CD4-positive, alpha-beta T cell (primary cell): ENCODE data around the gene MAST2. TPM values are rescaled to one million over a fixed set of nuclear protein-coding genes. Genes with fewer than 3 reads are reported as not detected.

Experiments used
- ATAC-seq: fragments of 200-7000 bp; cut with Tn5 transposase; one replicate; pipeline ENCODE4 v1.10.0; 2022; ENCODE audit warnings: mild to moderate bottlenecking; ENCODE audit not compliant: poor library complexity
- CTCF ChIA-PET: fragments of 350-600 bp; sonication (Branson Sonifier 250); formaldehyde crosslinking; loops from one replicate; lab custom pipeline; 2021; ENCODE audit warnings: antibody characterized with exemption, inconsistent platforms; lab: Charles Lee
- POLR2A ChIA-PET: fragments of 350-600 bp; sonication (Branson Sonifier 250); formaldehyde crosslinking; loops from one replicate; lab custom pipeline; 2021; ENCODE audit warnings: antibody characterized with exemption, inconsistent platforms; lab: Charles Lee
- DNase-seq, 14 experiments: peaks; one replicate each; pipeline ENCODE4 v3.0.0-alpha.2; 2013 to 2020; ENCODE audit warnings: mixed read lengths in 2 of 14
- H3K27ac ChIP-seq, 2 donors: one replicate each; pipeline versions ENCODE4 v1.5.1 to v1.7.0; 2013; ENCODE audit warnings: low read length in 2 of 2, low read depth in 1 of 2, mild to moderate bottlenecking in 1 of 2
- H3K27me3 ChIP-seq, 2 experiments: 1 replicate in 1 of 2; 2 replicates in 1 of 2; pipeline versions ENCODE4 v1.6.1 to v1.7.0; 2013; ENCODE audit warnings: low read length in 2 of 2, control low read depth in 1 of 2, mild to moderate bottlenecking in 1 of 2, moderate library complexity in 1 of 2; ENCODE audit not compliant: insufficient read depth in 2 of 2, control insufficient read depth in 1 of 2
- H3K36me3 ChIP-seq: one replicate; pipeline ENCODE4 v1.6.1; 2013; ENCODE audit warnings: low read length, control low read depth; ENCODE audit not compliant: insufficient read depth
- H3K4me1 ChIP-seq: one replicate; pipeline ENCODE4 v1.6.1; 2013; ENCODE audit warnings: low read length, control low read depth; ENCODE audit not compliant: insufficient read depth
- H3K4me3 ChIP-seq: one replicate; pipeline ENCODE4 v1.5.1; 2013; ENCODE audit warnings: mild to moderate bottlenecking, low read length, moderate library complexity
- H3K9me3 ChIP-seq, 2 experiments: 1 replicate in 1 of 2; 2 replicates in 1 of 2; pipeline versions ENCODE4 v1.6.1 to v1.7.0; 2013; ENCODE audit warnings: low read length in 2 of 2, mild to moderate bottlenecking in 2 of 2, control low read depth in 1 of 2, moderate library complexity in 1 of 2; ENCODE audit not compliant: control insufficient read depth in 1 of 2, insufficient read depth in 1 of 2
- H3K27ac Mint-ChIP-seq: one replicate; pipeline ENCODE4 v1.8.0; 2020; ENCODE audit warnings: mixed read lengths
- H3K27me3 Mint-ChIP-seq: one replicate; pipeline ENCODE4 v1.8.0; 2021; ENCODE audit warnings: mixed read lengths
- H3K36me3 Mint-ChIP-seq: one replicate; pipeline ENCODE4 v1.8.0; 2021; ENCODE audit warnings: low read depth, mixed read lengths
- H3K4me1 Mint-ChIP-seq: one replicate; pipeline ENCODE4 v1.8.0; 2021; ENCODE audit warnings: low read depth, mixed read lengths
- H3K4me3 Mint-ChIP-seq: one replicate; pipeline ENCODE4 v1.8.0; 2020; ENCODE audit warnings: mild to moderate bottlenecking, mixed read lengths
- H3K9me3 Mint-ChIP-seq: one replicate; pipeline ENCODE4 v1.8.0; 2020; ENCODE audit warnings: mixed read lengths
- intact Hi-C, 2 experiments: fragments of 100-400 bp; cut with DNase I in 1 of 2; cut with micrococcal nuclease in 1 of 2; formaldehyde crosslinking; loops; one replicate each; pipeline versions ENCODE4 v1.15.1 to v1.9.0; 2023 to 2025; cut with DNase I, micrococcal nuclease
- total RNA-seq, 174 experiments: library from RNA in 2 of 174; stranded (reverse) in 2 of 174; gene quantifications; one replicate each; pipeline ENCODE4 v1.2.3 and lab custom pipeline; 2021 to 2026
- TF ChIP-seq, protein P1 (sequence below): fragments of 200-600 bp; IDR thresholded peaks from one replicate; pipeline ENCODE4 v1.8.0; 2022; ENCODE audit warnings: antibody characterized with exemption, mild to moderate bottlenecking

The MAST2 gene
- total RNA-seq, 2 experiments from 2014 or later = 5.7 to 6.5 TPM

DNA sequence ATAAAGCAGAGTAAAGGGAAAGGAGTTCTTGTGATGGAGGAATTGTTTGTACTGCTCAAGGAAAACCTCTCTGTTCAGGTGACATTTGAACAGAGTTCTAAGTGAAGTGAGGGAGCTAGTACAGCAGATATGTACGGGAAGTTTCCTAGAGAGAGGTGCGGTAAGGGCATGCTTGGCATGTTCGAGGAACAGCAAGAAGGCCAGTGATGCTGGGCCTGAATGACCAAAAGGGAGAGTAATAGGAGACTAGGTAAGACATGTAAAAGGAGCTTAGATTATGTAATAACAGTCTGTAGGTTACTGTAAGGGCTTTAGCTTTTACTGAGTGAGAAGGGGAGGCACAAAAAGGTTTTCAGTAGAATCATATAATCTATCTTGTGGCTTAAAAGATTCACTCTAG is 265.1 kb downstream of the MAST2 start:
- Histone ChIP-seq H3K36me3 (no peaks in the 10 kb centered on the region), H3K4me3 (no peak overlapping the region), H3K9me3 (no peaks in the 10 kb centered on the region), H3K27me3 (no peaks in the 10 kb centered on the region), H3K4me1 (peaks cover 3% of the 10 kb centered on the region), H3K27ac (no peak overlapping the region)
- ChIA-PET CTCF (no interaction called here), POLR2A (interaction anchor here (1.2 kb wide), 1 partner anchor 99 kb away, joined by 3 read pairs; no protein-coding TSS in a partner anchor)
- no peak overlapping the region for H3K4me3 Mint-ChIP-seq
- no peak overlapping the region for H3K27ac Mint-ChIP-seq
- H3K4me1 Mint-ChIP-seq = peaks cover 17% of the 10 kb centered on the region
- no peaks in the 10 kb centered on the region for H3K36me3 Mint-ChIP-seq
- intact Hi-C loops = no loop called here
- no peak for ATAC-seq
- TF ChIP-seq, protein P1, sequence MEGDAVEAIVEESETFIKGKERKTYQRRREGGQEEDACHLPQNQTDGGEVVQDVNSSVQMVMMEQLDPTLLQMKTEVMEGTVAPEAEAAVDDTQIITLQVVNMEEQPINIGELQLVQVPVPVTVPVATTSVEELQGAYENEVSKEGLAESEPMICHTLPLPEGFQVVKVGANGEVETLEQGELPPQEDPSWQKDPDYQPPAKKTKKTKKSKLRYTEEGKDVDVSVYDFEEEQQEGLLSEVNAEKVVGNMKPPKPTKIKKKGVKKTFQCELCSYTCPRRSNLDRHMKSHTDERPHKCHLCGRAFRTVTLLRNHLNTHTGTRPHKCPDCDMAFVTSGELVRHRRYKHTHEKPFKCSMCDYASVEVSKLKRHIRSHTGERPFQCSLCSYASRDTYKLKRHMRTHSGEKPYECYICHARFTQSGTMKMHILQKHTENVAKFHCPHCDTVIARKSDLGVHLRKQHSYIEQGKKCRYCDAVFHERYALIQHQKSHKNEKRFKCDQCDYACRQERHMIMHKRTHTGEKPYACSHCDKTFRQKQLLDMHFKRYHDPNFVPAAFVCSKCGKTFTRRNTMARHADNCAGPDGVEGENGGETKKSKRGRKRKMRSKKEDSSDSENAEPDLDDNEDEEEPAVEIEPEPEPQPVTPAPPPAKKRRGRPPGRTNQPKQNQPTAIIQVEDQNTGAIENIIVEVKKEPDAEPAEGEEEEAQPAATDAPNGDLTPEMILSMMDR = no peak
- DNase-seq = no peak
- no peaks in the 10 kb centered on the region for H3K27me3 Mint-ChIP-seq
- H3K9me3 Mint-ChIP-seq = no peaks in the 10 kb centered on the region

DNA sequence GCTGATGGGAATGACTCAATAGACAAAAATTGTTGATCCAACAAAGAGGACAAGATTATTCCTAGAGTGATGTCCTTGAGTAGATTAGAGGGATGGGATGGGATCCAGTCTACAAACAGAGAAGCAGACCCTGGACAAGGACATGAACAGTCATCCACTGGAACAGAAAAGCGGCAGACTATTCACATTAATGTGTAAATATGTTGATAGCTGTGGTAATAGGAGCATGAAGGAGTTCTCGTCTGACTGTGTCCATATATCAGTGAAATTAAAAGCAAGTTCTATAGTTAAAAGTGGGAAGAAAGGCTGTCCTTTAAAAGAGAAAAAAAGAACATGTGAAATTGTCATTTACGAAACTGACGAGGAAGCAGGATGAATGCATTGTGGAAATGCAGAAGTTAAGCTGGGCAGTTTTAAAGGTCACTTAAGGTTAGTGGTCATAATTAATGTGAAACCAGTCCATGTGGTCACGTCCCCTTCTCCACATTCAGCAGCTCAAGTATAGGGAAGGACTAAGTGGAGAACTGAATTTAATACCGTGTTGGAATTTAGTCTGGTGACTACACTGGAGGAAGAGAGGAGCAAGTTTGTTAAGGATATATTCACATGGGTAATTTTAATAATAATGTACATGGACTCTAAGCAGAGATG is 266.9 kb downstream of the MAST2 start:
- DNase-seq (peak in 3 of 14 experiments; percentile 1 to 26 (median 18)), ATAC-seq (no peak)
- POLR2A ChIA-PET = no interaction called here
- TF ChIP-seq, protein P1 = no peak
- H3K4me1 Mint-ChIP-seq = peaks cover 6% of the 10 kb centered on the region
- Histone ChIP-seq H3K9me3 (no peaks in the 10 kb centered on the region), H3K27ac (no peak overlapping the region), H3K27me3 (no peaks in the 10 kb centered on the region), H3K4me3 (no peak overlapping the region), H3K4me1 (peaks cover 2% of the 10 kb centered on the region), H3K36me3 (no peaks in the 10 kb centered on the region)
- no peak overlapping the region for H3K27ac Mint-ChIP-seq
- CTCF ChIA-PET = no interaction called here
- intact Hi-C loops = no loop called here
- H3K9me3 Mint-ChIP-seq = no peaks in the 10 kb centered on the region
- no peaks in the 10 kb centered on the region for H3K36me3 Mint-ChIP-seq
- H3K27me3 Mint-ChIP-seq = no peaks in the 10 kb centered on the region
- no peak overlapping the region for H3K4me3 Mint-ChIP-seq

DNA sequence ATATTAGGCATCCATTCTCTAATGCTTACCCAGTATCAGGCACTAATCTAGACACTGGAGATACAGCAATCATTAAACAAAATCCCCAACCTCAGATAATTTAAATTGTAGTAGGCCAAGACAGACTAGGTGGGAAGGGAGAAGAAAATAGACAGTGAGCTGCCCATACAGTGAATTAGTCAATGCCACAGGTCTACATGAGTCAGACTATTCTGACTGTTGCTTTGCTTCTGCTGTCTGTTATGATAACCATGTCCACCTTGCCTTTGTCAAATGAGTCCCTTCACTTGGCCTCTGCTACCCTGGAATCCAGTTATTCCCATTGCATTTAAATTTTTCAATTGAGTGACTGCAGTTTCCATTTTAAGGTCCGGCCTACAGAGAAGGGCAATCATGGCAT is 269.6 kb downstream of the MAST2 start:
- H3K36me3 ChIP-seq = no peaks in the 10 kb centered on the region
- Mint-ChIP-seq H3K4me3 (no peak overlapping the region), H3K27me3 (no peaks in the 10 kb centered on the region), H3K4me1 (no peaks in the 10 kb centered on the region), H3K9me3 (no peaks in the 10 kb centered on the region), H3K27ac (no peak overlapping the region), H3K36me3 (no peaks in the 10 kb centered on the region)
- ChIA-PET POLR2A (no interaction called here), CTCF (no interaction called here)
- no peaks in the 10 kb centered on the region for H3K27me3 ChIP-seq
- no peaks in the 10 kb centered on the region for H3K4me1 ChIP-seq
- H3K27ac ChIP-seq = no peak overlapping the region
- no peaks in the 10 kb centered on the region for H3K9me3 ChIP-seq
- intact Hi-C loops = no loop called here
- no peak for ATAC-seq
- TF ChIP-seq, protein P1 = no peak
- no peak for DNase-seq
- no peak overlapping the region for H3K4me3 ChIP-seq
